Endothelial cell (in vitro differentiated cells): Measurements from ENCODE around the gene TYRO3. TPM values are rescaled to one million over a fixed set of nuclear protein-coding genes. Genes with fewer than 3 reads are reported as not detected.

Source experiments
- DNase-seq: peaks from one replicate; pipeline ENCODE4 v3.0.0; 2021; ENCODE audit warnings: low spot score
- H3K27ac Mint-ChIP-seq: one replicate; pipeline ENCODE4 v1.8.0; 2021; ENCODE audit warnings: mixed read lengths, inconsistent platforms; ENCODE audit not compliant: unreplicated experiment
- H3K27me3 Mint-ChIP-seq: one replicate; pipeline ENCODE4 v1.8.0; 2021; ENCODE audit warnings: mild to moderate bottlenecking, moderate library complexity, mixed read lengths, inconsistent platforms; ENCODE audit not compliant: unreplicated experiment
- H3K36me3 Mint-ChIP-seq: one replicate; pipeline ENCODE4 v1.8.0; 2021; ENCODE audit warnings: mild to moderate bottlenecking, low read depth, mixed read lengths, inconsistent platforms; ENCODE audit not compliant: unreplicated experiment
- H3K4me1 Mint-ChIP-seq: one replicate; pipeline ENCODE4 v1.8.0; 2021; ENCODE audit warnings: mild to moderate bottlenecking, mixed read lengths, inconsistent platforms; ENCODE audit not compliant: unreplicated experiment
- H3K4me3 Mint-ChIP-seq: one replicate; pipeline ENCODE4 v1.8.0; 2021; ENCODE audit warnings: mild to moderate bottlenecking, mixed read lengths, inconsistent platforms; ENCODE audit not compliant: unreplicated experiment
- H3K9me3 Mint-ChIP-seq: one replicate; pipeline ENCODE4 v1.8.0; 2021; ENCODE audit warnings: mixed read lengths, inconsistent platforms; ENCODE audit not compliant: unreplicated experiment
- CTCF ChIP-seq: fragments of 200-600 bp; sonication (generic); IDR thresholded peaks from one replicate; pipeline ENCODE4 v1.5.0; 2021; ENCODE audit warnings: antibody characterized with exemption; ENCODE audit not compliant: unreplicated experiment
- total RNA-seq: library from RNA; stranded (reverse); fragmentation: NEBNext Ultra II Directional; extraction: Animal tissue kit (Norgen Biotek cat#: 25700); gene quantifications from one replicate; pipeline ENCODE4 v1.2.1, GENCODE V29; 2021; ENCODE audit not compliant: unreplicated experiment

The TYRO3 gene
- total RNA-seq, 1 donor from 2014 or later = 115 TPM

GRCh38 chr15:41553731-41554130 is 5.3 kb upstream of the TYRO3 start:
- no peak for TF ChIP-seq CTCF
- Mint-ChIP-seq H3K27ac (no peak overlapping the region), H3K9me3 (no peaks in the 10 kb centered on the region)

GRCh38 chr15:41554343-41554742 is 4.7 kb upstream of the TYRO3 start:
- H3K27ac Mint-ChIP-seq = peak overlapping the region; percentile 72
- H3K9me3 Mint-ChIP-seq = no peaks in the 10 kb centered on the region
- H3K4me1 Mint-ChIP-seq = peaks cover 50% of the 10 kb centered on the region
- no peak for TF ChIP-seq CTCF
- no peak overlapping the region for H3K4me3 Mint-ChIP-seq
- H3K36me3 Mint-ChIP-seq = peaks cover 5% of the 10 kb centered on the region
- H3K27me3 Mint-ChIP-seq = peaks cover 6% of the 10 kb centered on the region
- no peak for DNase-seq

More at GRCh38 chr15:41553731-41554130, 5.3 kb upstream of the TYRO3 start:
- Mint-ChIP-seq H3K4me3 (no peak overlapping the region), H3K27me3 (peaks cover 6% of the 10 kb centered on the region), H3K4me1 (peaks cover 50% of the 10 kb centered on the region), H3K36me3 (peaks cover 5% of the 10 kb centered on the region)
- DNase-seq = no peak

GRCh38 chr15:41554915-41555314 is 4.1 kb upstream of the TYRO3 start:
- no peak for TF ChIP-seq CTCF
- Mint-ChIP-seq H3K4me1 (peaks cover 55% of the 10 kb centered on the region), H3K9me3 (no peaks in the 10 kb centered on the region), H3K4me3 (no peak overlapping the region), H3K27ac (peak overlapping the region; percentile 17), H3K36me3 (peaks cover 5% of the 10 kb centered on the region), H3K27me3 (peaks cover 7% of the 10 kb centered on the region)
- DNase-seq = no peak

- peaks cover 8% of the 10 kb centered on the region for H3K36me3 Mint-ChIP-seq
- peaks cover 64% of the 10 kb centered on the region for H3K4me1 Mint-ChIP-seq
- TF ChIP-seq CTCF = no peak
- peaks cover 10% of the 10 kb centered on the region for H3K27me3 Mint-ChIP-seq
- H3K4me3 Mint-ChIP-seq = no peak overlapping the region
- peak overlapping the region; percentile 62 for H3K27ac Mint-ChIP-seq
- H3K9me3 Mint-ChIP-seq = no peaks in the 10 kb centered on the region
- no peak for DNase-seq
These were observed 2.3 kb upstream of the TYRO3 start for GRCh38 chr15:41556677-41557076.

GRCh38 chr15:41557673-41558399 is 1.2 kb upstream of the TYRO3 start:
- DNase-seq = peak; percentile 74
- peaks cover 17% of the 10 kb centered on the region for H3K36me3 Mint-ChIP-seq
- H3K4me3 Mint-ChIP-seq = peak overlapping the region; percentile 97
- TF ChIP-seq CTCF = peak; percentile 71
- peaks cover 13% of the 10 kb centered on the region for H3K27me3 Mint-ChIP-seq
- no peaks in the 10 kb centered on the region for H3K9me3 Mint-ChIP-seq
- peak overlapping the region; percentile 85 for H3K27ac Mint-ChIP-seq
- H3K4me1 Mint-ChIP-seq = peaks cover 68% of the 10 kb centered on the region
